GM12891 (cell line): ENCODE data around the gene SLCO4A1.

Experiments used
- DNase-seq: peaks from one replicate; pipeline ENCODE4 v3.0.0; 2011; ENCODE audit warnings: low spot score; ENCODE audit not compliant: insufficient read length
- FAIRE-seq: peaks from 2 replicates; lab custom pipeline; 2011; peaks lifted over from hg19 to GRCh38; lab: Jason Lieb, UNC
- PAX5 ChIP-seq: IDR thresholded peaks from 2 replicates; pipeline ENCODE4 v1.6.1; 2011; ENCODE audit warnings: low read length, moderate library complexity, mild to moderate bottlenecking; ENCODE audit not compliant: insufficient read depth, severe bottlenecking
- POLR2A ChIP-seq: IDR thresholded peaks from 2 replicates; pipeline ENCODE4 v1.6.1; 2011; ENCODE audit warnings: low read depth, low read length, control low read depth
- POLR2AphosphoS5 ChIP-seq: IDR thresholded peaks from 2 replicates; pipeline ENCODE4 v1.6.1; 2011; ENCODE audit warnings: low read depth, low read length, control low read depth
- POU2F2 ChIP-seq: IDR thresholded peaks from 2 replicates; pipeline ENCODE4 v1.6.1; 2011; ENCODE audit warnings: low read depth, mild to moderate bottlenecking, control low read depth, low read length, moderate library complexity
- SPI1 ChIP-seq: IDR thresholded peaks from 2 replicates; pipeline ENCODE4 v1.6.1; 2011; ENCODE audit warnings: low read depth, low read length, control low read depth
- TAF1 ChIP-seq: IDR thresholded peaks from 2 replicates; pipeline ENCODE4 v1.6.1; 2011; ENCODE audit warnings: low read depth, low read length, control low read depth

SLCO4A1 gene

DNA sequence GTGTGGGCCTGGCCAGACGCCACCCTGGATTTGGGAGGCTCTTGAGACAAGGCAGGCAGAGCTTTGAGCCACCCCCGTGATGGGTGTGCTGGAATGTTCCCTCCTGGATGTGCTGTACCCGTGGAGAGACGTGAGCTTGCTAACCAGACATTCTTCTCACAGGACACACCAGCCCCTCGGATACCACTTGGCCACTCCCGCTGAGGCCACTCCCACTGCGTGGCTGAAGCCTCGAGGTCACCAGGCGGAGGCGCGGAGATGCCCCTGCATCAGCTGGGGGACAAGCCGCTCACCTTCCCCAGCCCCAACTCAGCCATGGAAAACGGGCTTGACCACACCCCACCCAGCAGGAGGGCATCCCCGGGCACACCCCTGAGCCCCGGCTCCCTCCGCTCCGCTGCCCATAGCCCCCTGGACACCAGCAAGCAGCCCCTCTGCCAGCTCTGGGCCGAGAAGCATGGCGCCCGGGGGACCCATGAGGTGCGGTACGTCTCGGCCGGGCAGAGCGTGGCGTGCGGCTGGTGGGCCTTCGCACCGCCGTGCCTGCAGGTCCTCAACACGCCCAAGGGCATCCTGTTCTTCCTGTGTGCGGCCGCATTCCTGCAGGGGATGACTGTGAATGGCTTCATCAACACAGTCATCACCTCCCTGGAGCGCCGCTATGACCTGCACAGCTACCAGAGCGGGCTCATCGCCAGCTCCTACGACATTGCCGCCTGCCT, 14.1 kb downstream of the SLCO4A1 start:
- FAIRE-seq (no peak), DNase-seq (no peak)
- TF ChIP-seq POU2F2, result no peak
- no peak for TF ChIP-seq POLR2AphosphoS5
- no peak for TF ChIP-seq TAF1
- TF ChIP-seq PAX5, result no peak
- no peak for TF ChIP-seq POLR2A
- TF ChIP-seq SPI1, result no peak

DNA sequence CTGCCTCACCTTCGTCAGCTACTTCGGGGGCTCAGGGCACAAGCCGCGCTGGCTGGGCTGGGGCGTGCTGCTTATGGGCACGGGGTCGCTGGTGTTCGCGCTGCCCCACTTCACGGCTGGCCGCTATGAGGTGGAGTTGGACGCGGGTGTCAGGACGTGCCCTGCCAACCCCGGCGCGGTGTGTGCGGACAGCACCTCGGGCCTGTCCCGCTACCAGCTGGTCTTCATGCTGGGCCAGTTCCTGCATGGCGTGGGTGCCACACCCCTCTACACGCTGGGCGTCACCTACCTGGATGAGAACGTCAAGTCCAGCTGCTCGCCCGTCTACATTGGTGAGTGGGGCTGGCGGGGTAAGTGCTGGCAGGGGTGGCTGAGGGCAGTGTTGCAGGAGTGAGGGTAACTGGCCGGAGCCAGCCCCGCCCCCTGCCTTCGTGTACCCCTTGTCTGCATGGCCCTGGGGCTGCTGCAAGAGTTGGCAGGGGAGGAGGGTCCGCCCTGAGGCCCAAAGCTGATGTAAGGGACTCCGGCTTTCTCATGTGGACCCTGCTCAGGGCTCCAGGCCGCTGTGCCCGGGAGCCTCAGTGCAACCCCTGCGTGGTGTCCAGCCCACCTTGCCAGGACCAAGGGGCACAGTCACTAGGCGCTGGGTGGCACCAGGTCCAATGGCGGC, 14.8 kb downstream of the SLCO4A1 start:
- no peak for FAIRE-seq
- DNase-seq, result no peak
- no peak for TF ChIP-seq POU2F2
- no peak for TF ChIP-seq PAX5
- TF ChIP-seq POLR2A, result no peak
- TF ChIP-seq TAF1, result no peak
- TF ChIP-seq POLR2AphosphoS5, result no peak
- TF ChIP-seq SPI1, result no peak

DNA sequence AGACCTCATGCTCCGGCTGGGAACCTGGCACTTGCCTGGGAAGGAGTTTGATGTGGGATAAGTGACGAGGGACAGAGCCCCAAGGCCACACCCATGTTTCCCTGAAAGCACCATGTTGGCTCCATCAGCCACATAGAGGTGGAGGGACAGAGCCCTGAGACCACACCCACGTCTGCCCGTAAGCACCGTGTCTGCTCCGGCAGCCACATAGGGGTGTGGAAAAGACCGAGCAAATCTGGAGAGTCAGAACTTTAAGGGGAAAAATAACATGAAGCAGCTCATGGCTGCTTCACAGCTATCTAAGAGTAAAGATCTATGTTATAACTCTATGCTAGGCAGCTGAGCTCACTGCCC, 15.3 kb downstream of the SLCO4A1 start:
- TF ChIP-seq PAX5 (no peak), SPI1 (no peak), POLR2A (no peak), TAF1 (no peak), POLR2AphosphoS5 (no peak), POU2F2 (no peak)
- DNase-seq (no peak), FAIRE-seq (no peak)

DNA sequence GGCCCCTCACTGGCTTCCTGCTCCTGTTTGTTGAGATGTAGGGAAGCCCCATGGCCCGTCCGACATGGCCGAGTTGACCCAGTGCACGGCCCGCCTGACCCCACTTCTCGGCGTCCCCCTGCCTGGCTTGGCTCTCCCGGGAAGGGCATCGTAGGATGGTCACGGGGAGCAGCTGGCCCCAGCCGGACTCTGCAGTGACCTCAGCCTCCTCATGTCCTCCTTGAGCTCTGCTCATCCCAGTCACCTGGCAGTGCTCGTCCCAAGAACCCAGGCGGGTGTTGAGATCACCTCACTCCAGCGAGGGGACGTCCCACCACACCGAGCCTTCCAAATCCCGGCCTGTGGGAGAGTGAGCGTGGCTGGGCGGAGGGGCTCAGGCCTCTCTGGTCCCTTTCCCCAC, 15.7 kb downstream of the SLCO4A1 start:
- no peak for DNase-seq
- no peak for TF ChIP-seq SPI1
- no peak for FAIRE-seq

DNA sequence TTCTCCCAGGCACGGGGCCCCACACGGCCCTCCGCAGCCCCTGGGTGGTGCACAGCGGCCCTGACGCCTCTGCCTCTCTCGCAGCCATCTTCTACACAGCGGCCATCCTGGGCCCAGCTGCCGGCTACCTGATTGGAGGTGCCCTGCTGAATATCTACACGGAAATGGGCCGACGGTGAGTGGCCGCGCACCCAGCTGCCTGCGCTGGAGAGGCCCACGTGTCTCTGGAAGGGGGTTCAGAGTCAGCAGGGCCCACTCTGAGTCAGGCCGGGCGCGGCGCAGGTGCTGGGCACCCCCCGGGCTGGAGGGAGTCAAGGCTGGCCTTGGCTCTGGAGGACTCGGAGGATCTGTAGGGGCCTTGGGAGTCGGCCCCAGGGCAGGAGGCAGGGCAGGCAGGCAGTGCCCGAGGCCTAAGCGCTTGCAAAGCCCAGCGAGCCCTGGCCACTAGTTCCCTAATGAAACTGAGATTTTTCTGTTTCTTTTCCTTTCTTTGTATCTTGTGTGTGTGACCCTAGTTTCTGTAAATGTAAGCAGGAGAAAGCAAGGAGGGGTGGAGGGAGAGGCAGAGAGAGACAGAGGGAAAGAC, 16.4 kb downstream of the SLCO4A1 start:
- TF ChIP-seq PAX5, result no peak
- TF ChIP-seq POU2F2, result no peak
- no peak for TF ChIP-seq POLR2AphosphoS5
- no peak for TF ChIP-seq TAF1
- TF ChIP-seq SPI1, result no peak
- TF ChIP-seq POLR2A, result no peak
- DNase-seq (no peak), FAIRE-seq (no peak)

DNA sequence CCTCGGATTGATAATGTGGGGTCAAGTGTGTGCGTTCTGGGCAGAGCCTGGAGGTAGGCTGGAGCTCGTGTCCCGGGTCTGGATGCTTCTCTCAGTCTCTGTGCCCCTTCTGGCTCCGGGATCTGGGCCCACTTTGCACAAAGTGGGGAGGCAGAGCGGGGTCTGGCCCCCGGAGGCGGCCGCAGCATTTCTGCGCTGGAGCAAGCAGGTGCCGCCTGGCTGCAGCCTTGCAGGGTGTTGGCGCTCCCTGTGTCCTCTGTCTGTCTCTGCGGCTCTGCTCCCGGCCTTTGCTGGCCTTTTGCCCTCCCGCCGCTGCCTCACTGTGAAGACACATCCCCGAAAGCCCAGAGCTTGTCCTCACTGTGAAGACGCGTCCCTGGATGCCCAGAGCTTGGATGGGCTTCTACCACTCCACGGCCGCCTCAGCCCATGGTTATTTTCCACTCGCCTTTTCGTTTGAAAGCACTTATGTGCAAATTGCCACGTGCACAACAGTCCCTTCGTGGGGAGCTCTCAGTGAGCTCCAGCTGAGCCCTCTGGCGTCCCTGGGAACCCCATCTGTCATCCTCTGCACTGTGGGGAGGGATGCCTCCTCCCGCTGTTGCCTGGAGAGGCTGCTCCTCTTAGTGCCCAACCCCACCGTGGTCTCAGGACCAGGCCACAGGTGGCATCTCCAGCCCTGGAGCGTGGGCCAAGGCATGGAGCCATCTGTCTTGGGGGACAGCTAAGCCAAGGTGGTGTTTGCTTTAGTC, 17.4 kb downstream of the SLCO4A1 start:
- DNase-seq, result no peak
- no peak for FAIRE-seq
- TF ChIP-seq PAX5 (no peak), POU2F2 (no peak), SPI1 (no peak), POLR2AphosphoS5 (no peak), POLR2A (no peak), TAF1 (no peak)

DNA sequence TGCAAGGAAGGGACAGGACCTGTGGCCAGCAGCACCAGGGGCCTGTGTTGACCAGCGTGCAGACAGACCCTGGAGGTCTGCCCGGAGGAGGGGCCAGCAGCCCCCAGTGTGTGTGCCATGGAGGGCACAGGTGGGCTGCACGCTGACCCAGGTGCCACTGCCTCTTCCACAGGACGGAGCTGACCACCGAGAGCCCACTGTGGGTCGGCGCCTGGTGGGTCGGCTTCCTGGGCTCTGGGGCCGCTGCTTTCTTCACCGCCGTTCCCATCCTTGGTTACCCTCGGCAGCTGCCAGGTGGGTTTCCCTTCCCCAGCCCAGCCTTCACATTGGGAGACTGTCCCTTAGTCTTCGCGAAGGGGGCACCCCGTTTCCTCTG, 17.9 kb downstream of the SLCO4A1 start:
- DNase-seq (no peak), FAIRE-seq (no peak)
- no peak for TF ChIP-seq POLR2A

DNA sequence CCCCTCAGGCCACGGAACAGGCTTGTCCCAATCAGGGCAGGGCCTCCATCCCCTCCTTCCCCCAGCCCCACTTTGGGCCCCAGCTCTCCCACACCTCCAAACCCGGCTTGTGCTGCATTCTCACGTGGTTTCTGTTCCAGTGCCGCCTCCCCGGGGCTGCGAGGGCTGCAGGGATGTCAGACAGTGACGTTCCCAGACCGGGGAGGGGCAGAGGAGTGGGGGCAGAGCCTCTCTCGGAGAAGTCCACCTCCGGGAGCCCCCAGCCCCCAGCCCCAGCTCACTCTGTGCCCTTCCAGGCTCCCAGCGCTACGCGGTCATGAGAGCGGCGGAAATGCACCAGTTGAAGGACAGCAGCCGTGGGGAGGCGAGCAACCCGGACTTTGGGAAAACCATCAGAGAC, 18.5 kb downstream of the SLCO4A1 start:
- TF ChIP-seq POLR2A (no peak), POLR2AphosphoS5 (no peak), POU2F2 (no peak), PAX5 (no peak), TAF1 (no peak), SPI1 (no peak)
- DNase-seq (no peak), FAIRE-seq (no peak)

DNA sequence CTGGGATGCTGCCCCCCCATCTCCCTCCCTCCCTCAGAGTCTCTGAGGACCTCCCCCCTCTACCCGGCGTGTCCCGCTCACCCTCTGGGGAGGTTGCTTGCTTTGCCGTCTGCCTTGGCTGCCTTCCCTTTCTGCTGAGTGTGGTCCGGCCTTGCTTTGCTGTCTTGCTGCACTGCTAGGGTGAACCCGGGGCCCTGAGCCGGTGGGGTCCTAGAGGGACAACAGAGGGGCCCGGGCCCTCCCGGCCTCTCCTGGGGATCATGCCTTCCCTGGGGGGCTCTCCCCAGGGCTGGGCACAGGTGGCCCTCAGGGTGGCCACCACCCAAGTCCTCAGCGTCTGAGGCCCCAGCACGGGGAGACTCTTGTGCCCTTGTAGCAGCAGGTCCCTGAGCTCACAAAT, 19.3 kb downstream of the SLCO4A1 start:
- no peak for FAIRE-seq

DNA sequence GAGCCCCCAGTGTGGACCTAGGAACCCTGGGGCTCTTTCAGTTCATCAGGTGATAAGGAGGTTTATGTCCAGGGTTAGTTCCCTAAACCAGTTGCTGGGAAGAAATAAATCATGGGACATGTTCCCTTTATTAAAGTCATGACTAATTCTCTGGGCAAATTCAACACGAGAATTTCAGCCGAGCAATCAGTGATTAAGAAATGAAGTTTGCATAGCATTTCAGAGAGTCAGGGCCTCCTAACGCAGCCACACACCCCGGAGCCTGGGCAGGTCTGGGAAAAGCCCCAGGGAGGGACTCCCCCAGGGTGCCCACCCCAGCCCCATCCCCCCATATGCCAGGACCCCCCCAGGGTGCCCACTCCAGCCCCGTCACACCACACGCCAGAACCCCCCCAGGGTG, 20.1 kb downstream of the SLCO4A1 start:
- TF ChIP-seq POLR2A (no peak), SPI1 (no peak), POLR2AphosphoS5 (no peak), TAF1 (no peak), PAX5 (no peak), POU2F2 (no peak)
- DNase-seq (no peak), FAIRE-seq (no peak)

More for the DNA sequence above, 19.3 kb downstream of the SLCO4A1 start:
- DNase-seq, result no peak
- TF ChIP-seq SPI1 (no peak), PAX5 (no peak), TAF1 (no peak), POU2F2 (no peak)
